ENCODE measurements around the gene NPDC1.

NPDC1 gene

GRCh38 chr9:136992819-136993369, 53.1 kb downstream of the NPDC1 start:
- peak overlapping the region; percentile 62 for H3K4me3 ChIP-seq (replicated peaks; ENCODE audit: low read depth, low read length)
- H3K27me3 ChIP-seq (replicated peaks; ENCODE audit: control insufficient read depth, insufficient read depth, low read length): no peaks in the 10 kb centered on the region; the same call in 1 of the 2 replicates
- TF ChIP-seq, protein P1, sequence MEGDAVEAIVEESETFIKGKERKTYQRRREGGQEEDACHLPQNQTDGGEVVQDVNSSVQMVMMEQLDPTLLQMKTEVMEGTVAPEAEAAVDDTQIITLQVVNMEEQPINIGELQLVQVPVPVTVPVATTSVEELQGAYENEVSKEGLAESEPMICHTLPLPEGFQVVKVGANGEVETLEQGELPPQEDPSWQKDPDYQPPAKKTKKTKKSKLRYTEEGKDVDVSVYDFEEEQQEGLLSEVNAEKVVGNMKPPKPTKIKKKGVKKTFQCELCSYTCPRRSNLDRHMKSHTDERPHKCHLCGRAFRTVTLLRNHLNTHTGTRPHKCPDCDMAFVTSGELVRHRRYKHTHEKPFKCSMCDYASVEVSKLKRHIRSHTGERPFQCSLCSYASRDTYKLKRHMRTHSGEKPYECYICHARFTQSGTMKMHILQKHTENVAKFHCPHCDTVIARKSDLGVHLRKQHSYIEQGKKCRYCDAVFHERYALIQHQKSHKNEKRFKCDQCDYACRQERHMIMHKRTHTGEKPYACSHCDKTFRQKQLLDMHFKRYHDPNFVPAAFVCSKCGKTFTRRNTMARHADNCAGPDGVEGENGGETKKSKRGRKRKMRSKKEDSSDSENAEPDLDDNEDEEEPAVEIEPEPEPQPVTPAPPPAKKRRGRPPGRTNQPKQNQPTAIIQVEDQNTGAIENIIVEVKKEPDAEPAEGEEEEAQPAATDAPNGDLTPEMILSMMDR (IDR thresholded peaks at IDR 0.05; ENCODE audit: insufficient read depth, low read length, poor library complexity, severe bottlenecking): no peak
- no peak for DNase-seq (ENCODE audit: extremely low read depth, insufficient read length)
- no peaks in the 10 kb centered on the region; the same call in 1 of the 2 replicates for H3K36me3 ChIP-seq (ENCODE audit: control insufficient read depth, insufficient read depth, low read length)

DNA sequence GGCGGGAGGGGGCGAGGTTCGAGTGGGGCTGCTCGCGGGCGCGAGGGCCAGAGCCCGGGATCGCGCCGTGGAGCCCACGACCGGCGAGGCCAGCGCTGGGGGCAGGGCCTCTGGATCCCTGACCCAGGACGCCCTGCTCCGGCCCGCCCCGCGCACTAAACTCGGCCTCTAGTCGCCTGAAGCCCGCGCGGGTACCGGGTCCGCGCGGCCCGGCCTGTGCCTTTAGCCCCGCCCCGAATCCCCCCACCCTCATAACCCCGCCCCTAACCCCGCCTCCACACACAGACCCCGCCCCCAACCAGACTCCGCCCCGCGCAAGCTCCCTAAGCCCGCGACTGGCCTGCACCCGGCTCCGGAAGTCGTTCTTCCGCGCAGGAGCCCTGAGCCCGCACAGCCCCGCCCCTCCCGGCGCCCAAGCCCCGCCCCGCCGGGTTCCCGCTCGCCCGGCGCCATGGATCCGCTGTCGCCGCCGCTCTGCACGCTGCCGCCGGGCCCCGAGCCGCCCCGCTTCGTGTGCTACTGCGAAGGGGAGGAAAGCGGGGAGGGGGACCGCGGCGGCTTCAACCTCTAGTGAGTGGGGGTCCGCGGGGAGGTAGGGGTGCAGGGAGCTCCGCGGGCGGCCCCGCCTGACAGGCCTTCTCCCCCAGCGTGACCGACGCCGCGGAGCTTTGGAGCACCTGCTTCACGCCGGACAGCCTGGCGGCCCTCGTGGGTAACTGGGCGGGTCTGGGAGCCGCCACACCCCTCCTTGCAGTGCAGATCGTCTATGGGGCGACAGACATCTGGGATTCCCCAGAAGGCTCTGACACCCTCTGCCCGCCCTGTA, 53.8 kb downstream of the NPDC1 start, which contains the start of gene PAXX:
Gene PAXX, plus strand, starts transcription at position 430 of the 826 bp plus-strand sequence. Its CDS starts 22 bp downstream, at position 452.
- Histone ChIP-seq H3K4me3 (replicated peaks; ENCODE audit: low read depth, low read length) (peak within 1 kb of the TSS; percentile 62), H3K36me3 (ENCODE audit: control insufficient read depth, insufficient read depth, low read length) (no peaks in the 10 kb centered on the region; the same call in 1 of the 2 replicates), H3K27me3 (replicated peaks; ENCODE audit: control insufficient read depth, insufficient read depth, low read length) (no peaks in the 10 kb centered on the region; the same call in 1 of the 2 replicates)
- TF ChIP-seq, protein P1 (IDR thresholded peaks at IDR 0.05; ENCODE audit: insufficient read depth, low read length, poor library complexity, severe bottlenecking): no peak
- peak; percentile 92 for DNase-seq (ENCODE audit: extremely low read depth, insufficient read length)

DNA sequence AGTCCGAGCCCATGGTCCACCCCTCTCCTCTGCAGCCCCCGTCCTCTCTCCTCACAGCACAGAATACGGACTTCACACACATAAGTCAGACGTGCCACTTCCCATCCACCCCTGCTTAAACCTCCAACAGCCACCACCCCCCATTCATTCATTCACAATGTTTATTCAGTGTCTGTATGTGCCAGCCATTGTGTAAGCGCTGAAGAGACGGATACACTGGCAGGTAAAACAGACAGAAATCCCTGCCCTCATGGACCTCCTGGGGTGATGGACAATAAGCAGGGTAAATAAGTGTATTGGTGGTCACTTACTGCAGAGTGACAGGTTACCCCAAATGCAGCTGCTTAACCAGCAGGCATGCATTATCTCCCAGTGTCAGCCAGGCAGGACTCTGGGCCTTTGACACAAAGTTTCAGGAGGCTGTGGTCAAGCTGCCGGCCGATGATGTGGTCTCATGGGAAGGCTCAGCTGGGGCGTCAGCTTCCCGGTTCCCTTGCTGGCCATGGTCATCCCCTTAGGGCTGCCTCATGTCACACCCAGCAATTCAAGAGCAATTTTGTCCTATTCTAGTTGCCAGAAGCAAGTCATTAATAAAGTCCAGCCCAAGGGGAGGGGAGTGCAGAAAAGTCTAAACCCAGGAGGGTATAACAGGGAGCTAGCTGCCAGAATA, 55.6 kb downstream of the NPDC1 start:
- no peaks in the 10 kb centered on the region; the same call in 1 of the 2 replicates for H3K36me3 ChIP-seq (ENCODE audit: control insufficient read depth, insufficient read depth, low read length)
- TF ChIP-seq, protein P1 (IDR thresholded peaks at IDR 0.05; ENCODE audit: insufficient read depth, low read length, poor library complexity, severe bottlenecking): no peak
- H3K27me3 ChIP-seq (replicated peaks; ENCODE audit: control insufficient read depth, insufficient read depth, low read length): no peaks in the 10 kb centered on the region
- DNase-seq (ENCODE audit: extremely low read depth, insufficient read length): no peak
- H3K4me3 ChIP-seq (replicated peaks; ENCODE audit: low read depth, low read length): no peak overlapping the region
